ENCODE data around the gene UNG. TPM values are rescaled to one million over a fixed set of nuclear protein-coding genes. Genes with fewer than 3 reads are reported as not detected.
"Not testable (repeated sequence)": the region's sequence is repeated elsewhere in the genome, so short reads cannot be mapped to it uniquely, and the experiment has no call there.

Gene UNG
- polyA plus RNA-seq (2013, experiment 1 of 2; ENCODE audit: insufficient read length): 21.8 TPM
- 22.0 TPM for polyA plus RNA-seq (2013, experiment 2 of 2; ENCODE audit: insufficient read length)

DNA sequence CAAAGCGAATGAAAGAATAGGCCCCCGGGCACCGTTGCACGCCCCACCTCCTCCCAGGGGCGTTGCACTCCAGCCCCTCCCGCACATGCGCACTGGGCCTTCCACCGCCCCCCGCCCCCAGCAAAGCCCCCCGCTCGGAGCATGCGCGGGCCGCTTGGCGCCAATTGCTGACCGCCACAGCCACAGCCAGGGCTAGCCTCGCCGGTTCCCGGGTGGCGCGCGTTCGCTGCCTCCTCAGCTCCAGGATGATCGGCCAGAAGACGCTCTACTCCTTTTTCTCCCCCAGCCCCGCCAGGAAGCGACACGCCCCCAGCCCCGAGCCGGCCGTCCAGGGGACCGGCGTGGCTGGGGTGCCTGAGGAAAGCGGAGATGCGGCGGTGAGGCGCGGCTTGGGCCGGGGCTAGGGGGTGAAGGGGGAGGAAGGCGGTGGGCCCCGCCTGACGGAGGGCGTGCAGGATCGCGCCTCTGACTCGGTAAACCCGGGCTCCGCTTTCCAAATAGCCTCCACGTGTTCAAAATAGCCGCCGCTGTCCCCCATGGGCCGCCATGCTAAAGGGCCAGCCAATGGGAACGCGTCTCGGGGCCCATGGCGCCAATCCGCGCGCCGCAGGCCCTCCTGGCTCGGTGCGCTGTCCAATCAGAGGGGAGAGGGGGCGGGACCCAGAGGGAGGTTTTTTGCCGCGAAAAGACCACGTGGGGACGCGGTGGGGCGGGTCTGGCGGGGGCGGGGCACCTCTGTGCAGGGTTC, at the start of gene UNG:
Gene UNG (plus strand): TSS at position 163 of the 748 bp plus-strand sequence. CDS start 83 bp downstream, at position 246.
- peak; percentile 96 for DNase-seq

DNA sequence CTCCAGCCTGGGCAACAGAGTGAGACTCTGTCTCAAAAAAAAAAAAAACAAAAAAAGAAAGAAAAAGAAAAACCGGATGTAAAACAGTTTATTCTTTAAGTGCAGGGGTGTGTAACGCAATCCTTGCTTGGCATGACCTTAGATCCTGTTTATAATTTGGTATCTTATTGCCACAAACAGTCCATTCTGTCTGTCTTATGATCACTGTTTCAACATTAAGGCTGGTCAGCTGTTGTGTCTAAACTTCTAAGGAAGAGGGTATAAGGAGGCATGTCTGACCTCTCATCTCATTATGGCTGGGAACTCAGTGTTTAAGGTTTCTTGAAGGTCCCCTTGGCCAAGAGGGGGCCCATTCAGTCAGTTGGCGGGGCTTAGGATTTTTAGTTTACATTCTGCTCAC, 48.7 kb upstream of the UNG start:
- not testable (repeated sequence) for DNase-seq

DNA sequence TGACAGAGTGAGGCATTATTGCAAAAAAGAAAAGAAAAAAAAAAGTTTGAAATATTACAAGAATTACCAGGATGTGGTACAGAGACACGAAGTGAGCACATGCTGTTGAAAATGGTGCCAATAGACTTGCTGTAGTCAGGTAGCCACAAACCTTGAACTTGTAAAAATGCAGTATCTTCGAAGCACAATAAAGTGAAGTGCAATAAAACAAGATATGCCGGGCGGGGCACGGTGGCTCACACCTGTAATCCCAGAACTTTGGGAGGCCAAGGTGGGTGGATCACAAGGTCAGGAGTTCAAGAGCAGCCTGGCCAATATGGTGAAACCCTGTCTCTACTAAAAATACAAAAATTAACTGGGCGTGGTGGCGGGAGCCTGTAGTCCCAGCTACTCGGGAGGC, 47.6 kb upstream of the UNG start:
- DNase-seq: not testable (repeated sequence)

DNA sequence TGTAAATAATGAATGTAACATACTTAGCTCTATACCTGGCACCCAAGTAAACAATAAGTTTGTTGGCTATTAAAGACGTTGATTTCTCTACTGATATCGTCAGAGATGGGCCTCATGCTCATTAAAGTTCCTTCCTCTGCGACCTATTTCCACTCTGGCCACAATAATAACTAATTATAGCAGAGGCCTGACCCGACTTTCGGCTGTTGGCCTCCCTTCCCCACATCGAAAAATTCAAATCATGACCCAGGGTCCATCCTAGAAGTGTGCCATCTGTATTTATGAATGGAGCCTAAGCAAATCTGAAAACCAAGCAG, 45.3 kb upstream of the UNG start:
- no peak for DNase-seq

GRCh38 chr12:109052414-109053323, 44.7 kb upstream of the UNG start, which contains the start of gene USP30:
TSS of gene USP30 (plus strand) at chr12:109052576. CDS start at chr12:109052679, 103 bp downstream.
- peak; percentile 86 for DNase-seq

- DNase-seq: no peak
Measured at GRCh38 chr12:109053382-109054123, 43.8 kb upstream of the UNG start.

- DNase-seq: not testable (repeated sequence)
Measured at GRCh38 chr12:109054124-109054513, 43.3 kb upstream of the UNG start.

GRCh38 chr12:109054520-109054919, 42.9 kb upstream of the UNG start:
- DNase-seq: no peak

GRCh38 chr12:109056891-109057290, 40.5 kb upstream of the UNG start:
- no peak for DNase-seq

- DNase-seq: no peak
Measured at GRCh38 chr12:109057376-109057775, 40.0 kb upstream of the UNG start.

DNA sequence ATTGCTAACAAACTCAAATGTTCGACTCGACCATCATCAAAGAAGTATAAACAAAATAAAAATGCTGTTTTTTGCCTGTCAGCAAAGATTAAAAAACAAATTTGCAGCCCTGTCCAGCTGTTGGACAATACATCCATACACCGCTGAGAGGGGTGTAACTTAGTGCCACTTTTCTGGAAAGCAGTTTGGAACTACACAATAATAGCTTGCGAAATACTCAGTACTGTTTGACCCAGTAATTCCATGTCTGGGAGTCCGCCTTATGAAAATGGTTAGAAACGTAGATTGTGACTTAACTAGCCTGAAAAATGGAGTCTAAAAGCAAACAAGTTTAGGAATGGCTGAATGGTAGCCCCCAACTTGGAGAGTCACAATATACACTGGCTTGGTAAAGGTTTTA, 38.6 kb upstream of the UNG start:
- no peak for DNase-seq

- DNase-seq: no peak
Measured at GRCh38 chr12:109064143-109064542, 33.3 kb upstream of the UNG start.

DNA sequence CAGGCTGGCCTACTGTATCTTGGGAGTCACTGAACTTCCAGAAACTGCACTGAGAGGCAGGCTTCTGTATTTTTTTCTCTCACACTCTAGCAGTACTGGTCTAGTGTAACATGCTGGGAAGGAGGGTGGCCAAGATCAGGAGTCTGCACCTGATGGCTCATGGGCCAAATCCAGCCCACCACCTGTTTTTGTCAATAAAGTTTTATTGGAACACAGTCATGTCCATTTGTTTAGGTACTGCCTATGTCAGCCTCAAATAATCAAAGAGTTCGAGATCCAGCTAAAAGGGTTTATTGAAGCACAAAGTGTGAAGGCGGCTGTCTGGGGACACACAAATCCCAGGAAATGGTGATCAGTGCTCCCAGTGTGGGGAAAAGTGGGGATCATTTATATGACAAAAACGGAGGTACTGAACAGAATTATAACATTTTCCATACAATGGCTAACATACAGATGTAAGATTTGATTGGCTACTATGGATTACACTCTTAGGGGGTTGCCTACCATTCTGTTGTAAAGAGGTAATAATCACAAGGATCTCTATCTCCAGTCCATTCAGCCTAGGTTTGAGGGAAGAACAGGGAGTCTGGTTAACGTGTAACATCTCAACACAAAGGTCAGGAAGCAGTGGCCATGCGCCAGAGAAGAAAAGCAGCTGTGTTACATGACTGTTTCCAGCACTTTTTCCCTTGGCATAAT, 32.1 kb upstream of the UNG start:
- DNase-seq: no peak

DNA sequence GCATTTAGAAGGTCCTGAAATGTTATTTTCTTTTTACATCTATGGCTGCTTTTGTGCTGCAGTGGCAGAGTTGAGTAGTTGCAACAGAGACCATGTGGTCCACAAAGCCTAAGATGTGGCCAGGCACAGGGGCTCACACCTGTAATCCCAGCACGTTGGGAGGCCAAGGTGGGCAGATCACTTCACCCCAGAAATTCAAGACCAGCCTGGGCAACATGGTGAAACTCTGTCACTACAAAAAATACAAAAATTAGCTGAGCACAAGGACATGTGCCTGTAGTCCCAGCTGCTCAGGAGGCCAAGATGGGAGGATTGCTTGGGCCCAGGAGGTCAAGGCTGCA, 31.6 kb upstream of the UNG start:
- no peak for DNase-seq

DNA sequence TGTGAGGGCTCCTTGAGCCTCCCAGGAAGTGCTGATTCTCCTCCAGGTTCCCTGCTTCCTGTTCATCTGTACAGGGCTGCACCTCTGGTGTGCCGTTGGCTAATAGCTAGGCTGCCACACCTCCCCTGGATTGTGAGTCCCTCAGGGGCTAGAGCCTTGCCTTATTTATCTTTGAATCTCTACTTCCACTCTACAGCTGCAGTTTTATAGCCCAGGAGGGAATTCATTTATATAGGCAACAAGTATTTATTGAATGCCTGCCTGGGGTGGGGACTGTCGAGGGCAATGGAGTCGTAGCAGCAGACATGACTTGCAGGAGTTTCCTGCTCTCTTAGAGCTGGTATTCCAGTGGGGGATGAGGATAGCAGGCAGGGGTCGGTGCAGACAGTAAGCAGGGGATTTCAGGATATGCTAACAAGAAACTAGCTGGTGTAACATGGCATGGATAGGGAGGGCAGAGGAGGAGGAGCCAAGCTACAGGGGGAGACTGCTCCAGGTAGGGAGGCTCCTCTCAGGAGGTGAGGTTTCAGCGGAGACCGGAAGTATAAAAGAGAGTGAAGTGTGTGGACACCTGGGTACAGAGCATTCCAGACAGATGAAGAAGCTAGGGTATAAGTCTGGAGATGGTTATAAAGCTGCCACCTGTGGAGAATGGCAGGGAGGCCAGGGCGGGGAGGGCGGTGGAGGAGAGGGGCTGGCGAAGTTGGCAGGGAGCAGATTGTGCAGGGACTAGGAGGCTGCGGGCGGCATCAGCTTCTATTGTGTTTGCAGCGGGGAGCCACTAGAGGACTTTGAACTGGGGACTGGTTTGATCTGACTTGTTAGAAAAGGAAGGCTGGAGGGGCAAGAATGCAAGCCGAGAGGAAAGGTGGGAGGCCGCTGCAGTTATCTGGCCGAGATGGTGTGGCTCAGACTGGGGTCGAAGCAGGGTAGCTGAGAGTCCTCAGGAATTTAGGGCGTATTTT, 27.8 kb upstream of the UNG start:
- no peak for DNase-seq

GRCh38 chr12:109074866-109075265, 22.5 kb upstream of the UNG start:
- DNase-seq: no peak

DNA sequence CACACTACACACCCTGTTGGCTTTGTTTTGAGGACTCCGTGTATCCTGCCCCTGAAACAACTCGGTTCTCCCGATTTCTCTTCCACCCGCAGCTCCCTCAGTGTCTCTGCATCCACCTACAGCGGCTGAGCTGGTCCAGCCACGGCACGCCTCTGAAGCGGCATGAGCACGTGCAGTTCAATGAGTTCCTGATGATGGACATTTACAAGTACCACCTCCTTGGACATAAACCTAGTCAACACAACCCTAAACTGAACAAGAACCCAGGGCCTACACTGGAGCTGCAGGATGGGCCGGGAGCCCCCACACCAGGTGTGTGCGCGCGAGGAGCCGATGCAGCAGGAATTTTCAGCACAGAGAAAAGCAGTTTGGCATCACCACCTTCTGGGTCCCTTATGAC, 14.6 kb upstream of the UNG start:
- DNase-seq: no peak

GRCh38 chr12:109084425-109084824, 13.0 kb upstream of the UNG start:
- DNase-seq: no peak

DNA sequence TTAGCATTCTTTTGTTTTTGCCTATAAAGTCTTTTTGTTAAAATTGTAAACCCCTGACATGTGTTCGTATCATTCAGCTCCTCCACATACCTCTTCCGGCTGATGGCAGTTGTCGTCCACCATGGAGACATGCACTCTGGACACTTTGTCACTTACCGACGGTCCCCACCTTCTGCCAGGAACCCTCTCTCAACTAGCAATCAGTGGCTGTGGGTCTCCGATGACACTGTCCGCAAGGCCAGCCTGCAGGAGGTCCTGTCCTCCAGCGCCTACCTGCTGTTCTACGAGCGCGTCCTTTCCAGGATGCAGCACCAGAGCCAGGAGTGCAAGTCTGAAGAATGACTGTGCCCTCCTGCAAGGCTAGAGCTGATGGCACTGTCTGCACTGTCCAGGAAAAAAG, 11.8 kb upstream of the UNG start:
- no peak for DNase-seq

DNA sequence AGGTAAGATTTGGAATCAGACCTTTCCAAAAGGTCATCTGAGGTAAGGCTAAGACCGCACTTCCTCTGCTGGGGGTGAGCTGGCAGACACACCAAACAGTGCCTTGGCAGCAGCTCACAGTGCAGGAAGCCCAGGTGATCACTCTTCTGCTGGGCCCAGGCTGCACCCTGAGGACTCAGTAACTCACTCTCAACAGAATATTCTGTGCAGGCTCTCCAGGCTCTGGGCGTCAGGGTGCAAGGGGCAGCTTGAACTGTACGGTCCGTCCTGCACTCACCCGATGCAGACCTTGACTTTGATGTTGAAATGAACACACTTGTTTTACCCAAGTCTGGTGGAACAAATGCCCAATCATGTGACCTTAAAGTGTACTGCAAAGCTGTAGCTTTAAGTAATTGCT, 10.1 kb upstream of the UNG start:
- DNase-seq: no peak

DNA sequence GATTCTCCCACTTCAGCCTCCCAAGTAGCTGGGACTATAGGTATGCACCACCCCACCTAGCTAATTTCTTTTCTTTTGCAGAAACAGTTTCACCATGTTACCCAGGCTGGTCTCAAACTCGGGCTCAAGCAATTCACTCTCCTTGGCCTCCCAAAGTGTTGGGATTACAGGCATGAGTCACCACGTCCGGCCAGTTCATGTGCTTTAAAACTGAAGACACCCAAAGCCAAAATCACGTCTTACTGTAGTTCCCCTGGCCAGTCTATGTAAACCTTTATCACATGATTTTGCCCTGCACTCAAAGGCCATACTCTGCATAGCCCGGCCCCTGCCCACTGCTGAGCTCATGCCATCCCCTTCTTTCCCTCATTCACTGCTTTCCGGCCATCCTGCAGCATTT, 8.6 kb upstream of the UNG start:
- DNase-seq: peak; percentile 5

Measured in fibroblast of skin of abdomen (primary cell).